Transverse colon (tissue), 4 donors: ENCODE results near the gene KLHL18.

ENCODE experiments used
- CTCF ChIP-seq, 5 experiments: fragments of 200-600 bp in 3 of 5; fragments of 450-650 bp in 2 of 5; sonication (generic) in 3 of 5; IDR thresholded peaks; 1 replicate in 2 of 5; 2 replicates in 3 of 5; pipeline ENCODE4 v1.5.1; 2016 to 2017; ENCODE audit warnings: antibody characterized with exemption in 5 of 5, inconsistent platforms in 3 of 5, mild to moderate bottlenecking in 2 of 5, moderate library complexity in 1 of 5
- POLR2AphosphoS5 ChIP-seq, 3 donors: sonication (generic); formaldehyde crosslinking; IDR thresholded peaks; one replicate each; pipeline ENCODE4 v1.6.1; 2016; ENCODE audit warnings: antibody characterized with exemption in 3 of 3

- TF ChIP-seq CTCF (IDR thresholded peaks at IDR 0.05) (no peak), POLR2AphosphoS5 (IDR thresholded peaks at IDR 0.05) (no peak)
These were observed 31.1 kb upstream of the KLHL18 start for GRCh38 chr3:47251689-47252088.
